IPS-20b (cell line): ENCODE data around the gene SH3BP5.

Experiments used
- H3K27ac ChIP-seq: one replicate; pipeline ENCODE4 v1.5.1; 2013; ENCODE audit warnings: low read length
- H3K27me3 ChIP-seq: 2 replicates; pipeline ENCODE4 v1.6.1; 2013; ENCODE audit warnings: mild to moderate bottlenecking, low read length, inconsistent platforms; ENCODE audit not compliant: insufficient read depth
- H3K36me3 ChIP-seq: 2 replicates; pipeline ENCODE4 v1.6.1; 2013; ENCODE audit warnings: low read depth, mild to moderate bottlenecking, inconsistent platforms, low read length, moderate library complexity; ENCODE audit not compliant: insufficient read depth
- H3K4me1 ChIP-seq: 2 replicates; pipeline ENCODE4 v1.6.1; 2013; ENCODE audit warnings: mild to moderate bottlenecking, control low read depth, inconsistent platforms, low read length, moderate library complexity; ENCODE audit not compliant: insufficient read depth
- H3K4me3 ChIP-seq: 2 replicates; pipeline ENCODE4 v1.5.1; 2013; ENCODE audit warnings: mild to moderate bottlenecking, low read length, inconsistent platforms
- H3K9ac ChIP-seq: 2 replicates; pipeline ENCODE4 v1.6.1; 2013; ENCODE audit warnings: low read depth, mild to moderate bottlenecking, inconsistent platforms, low read length, moderate library complexity
- H3K9me3 ChIP-seq: 2 replicates; pipeline ENCODE4 v1.6.1; 2013; ENCODE audit warnings: mild to moderate bottlenecking, low read depth, low read length, inconsistent platforms; ENCODE audit not compliant: insufficient read depth

SH3BP5 gene

DNA sequence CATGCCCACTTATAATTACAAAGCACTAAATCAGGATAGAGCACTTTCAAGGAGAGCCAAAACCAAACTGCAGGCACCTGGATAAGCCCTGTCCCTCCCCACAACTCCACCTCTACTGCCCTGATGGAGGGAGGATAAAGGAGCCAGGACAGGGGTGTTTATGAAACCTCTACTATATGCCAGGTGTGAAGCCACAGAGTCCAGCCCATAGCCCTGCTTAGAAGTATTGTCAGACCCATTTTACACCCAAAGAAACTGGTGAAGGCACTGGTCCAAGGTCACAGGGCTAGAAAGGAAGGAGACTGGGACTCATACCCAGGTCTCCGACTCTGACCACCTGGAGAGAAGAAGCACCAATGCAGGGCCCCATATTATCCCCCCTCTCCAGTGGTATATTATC is 48.7 kb downstream of the SH3BP5 start:
- H3K27me3 ChIP-seq = no peaks in the 10 kb centered on the region
- no peaks in the 10 kb centered on the region for H3K36me3 ChIP-seq
- 0 out of 2 replicates have a peak, but pooled peaks cover 4% of the 10 kb centered on the region for H3K4me1 ChIP-seq
- no peak overlapping the region for H3K4me3 ChIP-seq
- H3K27ac ChIP-seq = no peak overlapping the region
- H3K9me3 ChIP-seq = no peaks in the 10 kb centered on the region
- no peak overlapping the region for H3K9ac ChIP-seq

DNA sequence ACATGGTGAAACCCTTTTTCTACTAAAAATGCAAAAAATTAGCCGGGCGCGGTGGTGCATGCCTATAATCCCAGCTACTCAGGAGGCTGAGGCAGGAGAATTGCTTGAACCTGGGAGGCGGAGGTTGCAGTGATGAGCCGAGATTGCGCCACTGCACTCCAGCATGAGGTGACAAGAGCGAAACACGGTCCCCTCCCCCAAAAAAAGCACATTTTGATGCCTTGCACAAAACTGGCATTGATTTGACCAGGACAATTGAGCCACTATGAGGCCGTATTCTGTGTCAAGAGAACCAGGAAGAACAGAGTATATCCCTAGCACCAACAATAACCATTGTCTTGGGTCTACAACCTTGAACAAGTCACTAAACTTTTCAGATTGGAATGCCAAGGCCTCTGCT is 50.6 kb downstream of the SH3BP5 start:
- peaks cover 12% of the 10 kb centered on the region; the same call in 1 of the 2 replicates for H3K4me1 ChIP-seq
- H3K27ac ChIP-seq = no peak overlapping the region
- H3K27me3 ChIP-seq = no peaks in the 10 kb centered on the region
- H3K9ac ChIP-seq = no peak overlapping the region
- H3K36me3 ChIP-seq = no peaks in the 10 kb centered on the region
- H3K4me3 ChIP-seq = no peak overlapping the region
- H3K9me3 ChIP-seq = no peaks in the 10 kb centered on the region

DNA sequence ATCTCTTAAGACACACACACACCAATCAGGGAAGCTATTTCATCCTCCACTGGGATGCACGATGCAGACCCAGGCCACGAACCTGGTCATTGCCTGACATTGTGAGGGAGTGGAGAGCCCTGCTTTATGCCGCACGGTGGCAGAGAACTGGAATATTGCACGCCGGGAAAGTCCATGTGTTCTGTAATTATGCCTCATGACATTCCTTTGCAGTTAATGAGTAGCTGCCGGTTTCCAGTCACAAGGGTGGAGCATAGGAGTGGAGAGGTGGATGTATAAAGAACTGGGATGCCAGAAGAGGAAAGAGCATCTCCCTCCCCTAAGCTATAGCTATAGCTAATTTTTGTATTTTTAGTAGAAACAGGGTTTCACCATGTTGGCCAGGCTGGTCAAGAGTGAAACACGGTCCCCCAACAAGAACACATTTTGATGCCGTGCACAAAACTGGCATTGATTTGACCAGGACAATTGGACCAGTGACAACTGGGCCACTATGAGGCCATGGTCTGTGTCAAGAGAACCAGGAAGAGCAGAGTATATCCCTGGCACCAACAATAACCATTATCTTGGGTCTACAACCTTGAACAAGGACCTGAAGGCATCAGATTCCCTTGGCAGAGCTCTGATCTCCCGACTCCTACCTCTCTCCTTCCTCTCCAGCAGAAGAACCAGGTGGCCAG is 51.4 kb downstream of the SH3BP5 start:
- no peaks in the 10 kb centered on the region for H3K9me3 ChIP-seq
- no peak overlapping the region for H3K9ac ChIP-seq
- no peaks in the 10 kb centered on the region for H3K27me3 ChIP-seq
- peaks cover 12% of the 10 kb centered on the region; the same call in 1 of the 2 replicates for H3K4me1 ChIP-seq
- H3K36me3 ChIP-seq = no peaks in the 10 kb centered on the region
- H3K27ac ChIP-seq = no peak overlapping the region
- no peak overlapping the region for H3K4me3 ChIP-seq

DNA sequence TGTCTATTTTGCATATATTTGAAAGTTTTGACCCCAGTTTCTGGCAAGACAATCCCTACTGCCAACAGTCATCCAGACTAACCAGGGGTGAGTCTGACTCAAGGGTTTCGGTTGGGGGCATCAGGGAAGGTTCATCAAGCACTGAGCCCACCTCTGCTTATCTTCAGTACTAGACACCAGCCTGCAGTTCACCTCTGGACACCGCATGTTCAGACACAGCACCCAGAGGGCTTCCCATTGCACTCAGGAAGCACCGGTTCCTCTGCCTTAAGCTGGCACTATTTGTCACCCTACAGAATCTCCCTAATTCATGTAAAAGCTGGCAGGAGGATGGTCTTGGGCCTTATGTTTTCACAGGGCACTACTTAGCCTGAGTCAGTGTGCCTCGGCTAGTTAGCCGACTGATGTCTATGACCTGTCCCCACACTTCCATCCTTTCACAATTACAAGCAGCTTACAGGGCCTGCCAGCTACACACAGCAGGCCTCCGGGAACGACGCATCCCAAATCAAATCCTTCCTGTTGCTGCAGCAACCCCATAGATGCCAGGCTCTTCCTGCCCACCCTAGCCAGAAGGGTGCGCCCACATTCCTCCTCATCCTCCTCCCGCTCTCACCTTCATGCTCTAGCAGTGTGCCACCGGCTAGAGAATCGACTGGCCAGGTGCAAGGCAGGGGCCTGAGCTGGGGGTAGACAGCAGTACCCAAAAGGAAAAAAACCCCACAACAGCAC is 52.5 kb downstream of the SH3BP5 start:
- Histone ChIP-seq H3K9me3 (no peaks in the 10 kb centered on the region), H3K27ac (no peak overlapping the region)

DNA sequence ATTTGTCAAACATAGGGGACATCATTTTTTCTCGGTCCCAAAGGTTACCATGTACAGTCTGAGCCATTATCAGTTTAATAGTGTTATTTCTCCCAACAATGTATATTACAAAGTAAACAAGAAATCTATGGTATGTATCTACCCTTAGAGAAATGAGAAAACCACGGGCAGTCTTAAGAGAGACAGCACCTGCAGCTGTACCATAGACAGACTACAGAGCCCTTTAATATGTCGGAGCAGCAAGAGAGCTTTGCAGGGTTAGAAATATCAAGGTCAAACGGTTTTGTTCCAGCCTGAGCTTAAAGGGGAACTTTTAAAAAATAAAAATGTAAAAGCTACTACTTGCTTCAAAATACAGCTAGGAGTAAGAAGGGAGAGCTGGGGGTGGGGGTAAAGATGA is 53.2 kb downstream of the SH3BP5 start:
- no peaks in the 10 kb centered on the region for H3K9me3 ChIP-seq
- no peak overlapping the region for H3K4me3 ChIP-seq
- no peak overlapping the region for H3K27ac ChIP-seq
- H3K27me3 ChIP-seq = no peaks in the 10 kb centered on the region
- peaks cover 12% of the 10 kb centered on the region; the same call in 1 of the 2 replicates for H3K4me1 ChIP-seq
- no peaks in the 10 kb centered on the region for H3K36me3 ChIP-seq
- H3K9ac ChIP-seq = no peak overlapping the region

More for the DNA sequence above, 52.5 kb downstream of the SH3BP5 start:
- Histone ChIP-seq H3K9ac (no peak overlapping the region), H3K36me3 (no peaks in the 10 kb centered on the region), H3K4me3 (no peak overlapping the region), H3K4me1 (peaks cover 12% of the 10 kb centered on the region; the same call in 1 of the 2 replicates), H3K27me3 (no peaks in the 10 kb centered on the region)

DNA sequence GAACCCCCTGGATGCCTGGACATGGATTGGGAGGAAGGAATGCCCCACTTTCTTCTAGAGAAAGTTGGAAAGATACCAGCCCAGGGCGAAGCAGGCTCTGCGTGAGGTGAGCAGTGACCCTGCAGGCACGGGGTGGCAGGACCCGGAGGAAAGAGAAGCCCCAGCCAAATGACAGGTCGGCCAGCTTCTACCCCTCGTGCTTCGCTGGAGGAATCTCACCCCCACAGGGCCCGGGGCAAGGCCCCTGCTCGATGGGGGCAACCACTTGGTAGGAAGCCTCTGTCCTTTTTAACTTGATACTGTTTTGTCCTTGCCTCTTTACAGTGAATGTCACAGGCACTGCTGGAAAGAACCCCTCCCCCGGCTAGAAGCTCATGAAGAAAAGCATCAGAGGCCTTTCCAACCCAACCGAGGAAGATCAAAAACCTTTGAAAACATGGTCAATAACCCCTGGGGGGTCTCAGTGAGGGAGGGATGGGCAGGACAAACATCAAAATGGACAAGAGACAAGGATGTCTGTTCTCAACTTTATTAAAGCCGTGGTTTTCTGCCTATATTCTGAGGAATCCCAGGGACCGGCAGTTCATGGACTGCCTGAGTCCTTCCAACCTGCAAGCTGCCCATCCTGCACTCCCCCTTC is 54.4 kb downstream of the SH3BP5 start:
- H3K9ac ChIP-seq = no peak overlapping the region; the same call in 1 of the 2 replicates
- H3K4me1 ChIP-seq = peaks cover 12% of the 10 kb centered on the region; the same call in 1 of the 2 replicates
- no peak overlapping the region for H3K27ac ChIP-seq
- H3K9me3 ChIP-seq = no peaks in the 10 kb centered on the region
- H3K27me3 ChIP-seq = no peaks in the 10 kb centered on the region
- H3K4me3 ChIP-seq = no peak overlapping the region
- no peaks in the 10 kb centered on the region for H3K36me3 ChIP-seq

DNA sequence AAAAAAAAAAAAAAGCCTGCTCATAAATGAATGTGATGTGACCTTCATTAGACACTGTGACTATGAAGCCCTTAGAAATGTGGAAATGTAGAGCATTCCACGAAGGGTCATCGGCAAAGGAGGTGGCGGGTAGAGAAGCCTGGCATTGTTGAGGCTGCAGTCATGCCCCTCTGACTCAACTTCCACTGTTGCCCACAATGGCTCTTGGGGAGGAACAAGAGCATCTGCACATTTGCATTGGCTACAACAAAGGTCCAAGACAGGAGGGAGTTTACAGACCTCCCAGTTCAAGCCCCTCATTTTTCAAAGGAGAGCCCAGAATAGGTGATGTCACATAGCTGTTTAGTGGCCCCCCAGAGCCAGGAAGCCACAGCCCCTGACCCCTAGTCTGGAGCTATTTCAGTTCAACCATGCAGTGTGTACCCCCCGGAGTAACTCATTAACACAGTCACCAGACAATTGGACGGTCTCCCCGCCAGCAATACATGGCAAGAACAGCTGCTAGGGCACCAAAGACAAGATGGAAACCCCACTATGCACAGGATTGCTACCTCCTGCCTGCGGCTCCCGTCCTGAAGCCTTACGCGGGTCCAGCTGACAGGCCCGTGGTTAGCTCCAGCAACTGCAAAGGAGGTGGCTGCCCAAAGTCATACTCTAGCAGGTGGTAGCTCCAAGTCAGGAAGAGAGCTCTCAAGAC is 56.2 kb downstream of the SH3BP5 start:
- no peaks in the 10 kb centered on the region for H3K36me3 ChIP-seq
- no peak overlapping the region for H3K9ac ChIP-seq
- no peak overlapping the region for H3K4me3 ChIP-seq
- H3K9me3 ChIP-seq = no peaks in the 10 kb centered on the region
- H3K27me3 ChIP-seq = no peaks in the 10 kb centered on the region
- H3K27ac ChIP-seq = no peak overlapping the region
- peaks cover 12% of the 10 kb centered on the region; the same call in 1 of the 2 replicates for H3K4me1 ChIP-seq

DNA sequence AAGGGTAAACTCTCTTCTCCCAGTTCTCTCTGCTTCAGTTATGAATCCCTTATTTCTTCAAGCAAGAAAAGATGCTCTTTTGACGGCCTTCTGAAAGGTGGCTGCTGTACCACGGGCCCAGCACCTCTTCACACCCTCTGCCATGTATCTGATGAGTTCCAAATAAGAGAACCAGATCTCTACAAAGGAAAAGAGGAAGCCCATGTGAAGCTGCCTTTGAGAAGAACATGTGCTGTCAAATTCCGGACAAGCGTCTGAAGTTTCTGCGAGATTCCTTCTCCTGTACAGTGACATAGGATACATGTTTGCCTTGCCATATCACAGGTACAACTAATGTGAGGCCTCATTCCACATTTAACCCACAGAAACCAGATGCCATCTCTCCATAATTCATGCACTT is 59.2 kb downstream of the SH3BP5 start:
- no peaks in the 10 kb centered on the region for H3K27me3 ChIP-seq
- no peak overlapping the region for H3K4me3 ChIP-seq
- no peaks in the 10 kb centered on the region for H3K9me3 ChIP-seq
- no peak overlapping the region for H3K9ac ChIP-seq
- no peaks in the 10 kb centered on the region for H3K36me3 ChIP-seq
- no peak overlapping the region for H3K27ac ChIP-seq
- peaks cover 6% of the 10 kb centered on the region for H3K4me1 ChIP-seq

DNA sequence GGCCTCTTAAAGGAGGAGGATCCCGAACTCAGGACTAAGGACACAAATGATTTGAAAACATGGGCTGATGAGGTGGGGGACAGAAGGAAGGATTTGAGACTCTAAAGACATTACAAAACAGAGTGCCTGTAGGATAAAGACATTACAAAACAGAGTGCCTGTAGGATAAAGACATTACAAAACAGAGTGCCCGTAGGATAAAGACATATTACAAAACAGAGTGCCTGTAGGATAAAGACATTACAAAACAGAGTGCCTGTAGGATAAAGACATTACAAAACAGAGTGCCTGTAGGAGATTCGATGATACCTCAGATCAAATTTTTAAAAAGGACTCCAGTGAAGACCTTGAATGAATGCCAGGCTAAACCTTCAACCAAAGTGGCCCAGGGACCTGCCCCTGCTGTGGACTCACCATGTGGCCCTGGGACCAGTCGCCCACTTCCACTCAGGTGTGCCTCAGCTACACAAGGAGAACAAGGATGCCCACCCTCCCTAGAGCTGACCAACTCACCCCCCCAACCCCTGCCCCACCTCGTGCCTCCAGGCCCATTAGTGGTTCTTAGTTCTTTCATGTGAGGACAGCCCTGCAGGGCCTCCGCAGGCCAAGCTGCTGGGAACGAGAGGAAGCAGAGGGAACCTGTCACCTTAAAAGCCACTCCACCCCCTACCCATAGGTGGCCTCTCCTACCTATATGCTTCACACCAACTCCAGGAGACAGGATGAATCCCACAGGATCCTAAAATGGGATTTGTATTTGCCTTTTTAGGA is 59.8 kb downstream of the SH3BP5 start:
- Histone ChIP-seq H3K36me3 (no peaks in the 10 kb centered on the region), H3K9ac (no peak overlapping the region), H3K27ac (no peak overlapping the region), H3K4me1 (no peaks in the 10 kb centered on the region; the same call in none of the 2 replicates), H3K27me3 (no peaks in the 10 kb centered on the region), H3K9me3 (no peaks in the 10 kb centered on the region), H3K4me3 (no peak overlapping the region)

DNA sequence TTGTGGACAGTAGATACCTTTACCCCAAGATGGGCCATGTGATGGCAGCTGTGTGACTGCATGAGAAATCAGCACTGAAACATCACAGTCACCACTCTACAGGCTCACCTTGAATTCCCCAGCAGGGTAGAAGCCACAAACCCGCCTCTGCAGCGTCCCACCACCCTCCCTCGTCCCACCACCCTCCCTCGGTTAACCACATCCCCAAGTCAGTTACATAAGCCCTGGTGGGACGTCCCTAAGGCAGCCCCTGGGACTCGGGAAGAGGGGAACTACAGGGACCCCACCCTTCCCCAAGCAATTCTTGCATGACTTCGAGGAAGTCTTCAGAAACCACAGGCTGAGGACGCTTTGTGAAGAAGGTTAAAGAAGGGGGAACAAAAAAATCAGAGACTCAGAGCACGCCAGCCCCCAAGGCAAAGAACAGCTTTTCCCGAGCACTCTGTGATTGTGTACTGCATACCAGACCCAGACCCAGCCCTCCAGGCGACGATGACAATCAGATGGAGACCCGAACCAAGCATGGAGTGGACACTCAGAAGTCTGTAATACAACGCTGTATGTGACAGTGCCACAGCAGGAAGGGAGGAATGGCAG is 60.5 kb downstream of the SH3BP5 start:
- no peaks in the 10 kb centered on the region for H3K27me3 ChIP-seq
- no peak overlapping the region for H3K4me3 ChIP-seq
- no peaks in the 10 kb centered on the region; the same call in 1 of the 2 replicates for H3K4me1 ChIP-seq
- no peaks in the 10 kb centered on the region for H3K36me3 ChIP-seq
- H3K9me3 ChIP-seq = no peaks in the 10 kb centered on the region
- H3K27ac ChIP-seq = no peak overlapping the region
- no peak overlapping the region for H3K9ac ChIP-seq
